WTC11 (cell line): ENCODE data around the gene DAND5.

Experiments used
- ATF1 ChIP-seq: sonication (generic); formaldehyde crosslinking; IDR thresholded peaks from 2 replicates; pipeline ENCODE4 v1.8.1; 2023; ENCODE audit warnings: mild to moderate bottlenecking, moderate library complexity, missing genetic modification reagents
- CBFB ChIP-seq: sonication (generic); formaldehyde crosslinking; IDR thresholded peaks from 2 replicates; pipeline ENCODE4 v1.8.1; 2022; ENCODE audit warnings: mild to moderate bottlenecking, low read depth, missing genetic modification reagents
- CTCF ChIP-seq: fragments of 200-600 bp; IDR thresholded peaks from 2 replicates; pipeline ENCODE4 v1.8.0; 2022; ENCODE audit warnings: antibody characterized with exemption
- FOXJ3 ChIP-seq: sonication (generic); formaldehyde crosslinking; IDR thresholded peaks from 2 replicates; pipeline ENCODE4 v1.9.0; 2021; ENCODE audit warnings: missing genetic modification reagents, mild to moderate bottlenecking, borderline replicate concordance
- GABPB1 ChIP-seq: sonication (generic); formaldehyde crosslinking; IDR thresholded peaks from 2 replicates; pipeline ENCODE4 v1.8.1; 2023; ENCODE audit warnings: mild to moderate bottlenecking, missing genetic modification reagents
- JUN ChIP-seq: sonication (generic); formaldehyde crosslinking; IDR thresholded peaks from 2 replicates; pipeline ENCODE4 v1.8.0; 2023; ENCODE audit warnings: mild to moderate bottlenecking, missing genetic modification reagents
- SP1 ChIP-seq: sonication (generic); formaldehyde crosslinking; conservative IDR thresholded peaks from 2 replicates; pipeline ENCODE4 v1.8.1; 2022; ENCODE audit warnings: missing genetic modification reagents
- TEAD4 ChIP-seq: sonication (generic); formaldehyde crosslinking; IDR thresholded peaks from 2 replicates; pipeline ENCODE4 v1.8.0; 2022; ENCODE audit warnings: mild to moderate bottlenecking, missing genetic modification reagents
- USF1 ChIP-seq: sonication (generic); formaldehyde crosslinking; IDR thresholded peaks from 2 replicates; pipeline ENCODE4 v1.8.0; 2022; ENCODE audit warnings: mild to moderate bottlenecking, missing genetic modification reagents
- ZNF121 ChIP-seq: sonication (generic); formaldehyde crosslinking; IDR thresholded peaks from 2 replicates; pipeline ENCODE4 v1.8.0; 2023; ENCODE audit warnings: missing genetic modification reagents
- ZNF138 ChIP-seq: sonication (generic); formaldehyde crosslinking; conservative IDR thresholded peaks from 2 replicates; pipeline ENCODE4 v1.8.1; 2022; ENCODE audit warnings: mild to moderate bottlenecking, moderate library complexity, missing genetic modification reagents
- ZNF423 ChIP-seq: fragments of 250-450 bp; sonication (Bioruptor Pico); IDR thresholded peaks from 2 replicates; pipeline ENCODE4 v2.1.2; 2022; ENCODE audit warnings: mild to moderate bottlenecking, moderate library complexity
- TF ChIP-seq, protein P1 (sequence below): sonication (generic); formaldehyde crosslinking; IDR thresholded peaks from 2 replicates; pipeline ENCODE4 v1.8.1; 2022; ENCODE audit warnings: low read depth, mild to moderate bottlenecking, moderate library complexity, missing genetic modification reagents, borderline replicate concordance
- TF ChIP-seq, protein P2 (sequence below): sonication (generic); formaldehyde crosslinking; IDR thresholded peaks from 2 replicates; pipeline ENCODE4 v1.8.1; 2023; ENCODE audit warnings: mild to moderate bottlenecking, missing genetic modification reagents

- TF ChIP-seq ZNF138 (no peak), SP1 (CRISPR knock-in tag) (no peak), CTCF (no peak), FOXJ3 (CRISPR knock-in tag) (no peak), USF1 (no peak), ZNF121 (CRISPR knock-in tag) (no peak), GABPB1 (CRISPR knock-in tag) (no peak), ATF1 (no peak), JUN (CRISPR knock-in tag) (no peak), CBFB (no peak), TEAD4 (CRISPR knock-in tag) (no peak), ZNF423 (CRISPR knock-in tag) (no peak)
- TF ChIP-seq, protein P1, sequence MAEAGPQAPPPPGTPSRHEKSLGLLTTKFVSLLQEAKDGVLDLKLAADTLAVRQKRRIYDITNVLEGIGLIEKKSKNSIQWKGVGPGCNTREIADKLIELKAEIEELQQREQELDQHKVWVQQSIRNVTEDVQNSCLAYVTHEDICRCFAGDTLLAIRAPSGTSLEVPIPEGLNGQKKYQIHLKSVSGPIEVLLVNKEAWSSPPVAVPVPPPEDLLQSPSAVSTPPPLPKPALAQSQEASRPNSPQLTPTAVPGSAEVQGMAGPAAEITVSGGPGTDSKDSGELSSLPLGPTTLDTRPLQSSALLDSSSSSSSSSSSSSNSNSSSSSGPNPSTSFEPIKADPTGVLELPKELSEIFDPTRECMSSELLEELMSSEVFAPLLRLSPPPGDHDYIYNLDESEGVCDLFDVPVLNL (CRISPR knock-in tag) = no peak
- TF ChIP-seq, protein P2, sequence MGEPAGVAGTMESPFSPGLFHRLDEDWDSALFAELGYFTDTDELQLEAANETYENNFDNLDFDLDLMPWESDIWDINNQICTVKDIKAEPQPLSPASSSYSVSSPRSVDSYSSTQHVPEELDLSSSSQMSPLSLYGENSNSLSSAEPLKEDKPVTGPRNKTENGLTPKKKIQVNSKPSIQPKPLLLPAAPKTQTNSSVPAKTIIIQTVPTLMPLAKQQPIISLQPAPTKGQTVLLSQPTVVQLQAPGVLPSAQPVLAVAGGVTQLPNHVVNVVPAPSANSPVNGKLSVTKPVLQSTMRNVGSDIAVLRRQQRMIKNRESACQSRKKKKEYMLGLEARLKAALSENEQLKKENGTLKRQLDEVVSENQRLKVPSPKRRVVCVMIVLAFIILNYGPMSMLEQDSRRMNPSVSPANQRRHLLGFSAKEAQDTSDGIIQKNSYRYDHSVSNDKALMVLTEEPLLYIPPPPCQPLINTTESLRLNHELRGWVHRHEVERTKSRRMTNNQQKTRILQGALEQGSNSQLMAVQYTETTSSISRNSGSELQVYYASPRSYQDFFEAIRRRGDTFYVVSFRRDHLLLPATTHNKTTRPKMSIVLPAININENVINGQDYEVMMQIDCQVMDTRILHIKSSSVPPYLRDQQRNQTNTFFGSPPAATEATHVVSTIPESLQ (CRISPR knock-in tag) = no peak
Measured at GRCh38 chr19:13003081-13003480, 33.7 kb downstream of the DAND5 start.
